ENCODE results near the gene AGXT.
A peak's percentile ranks its signal among the peaks of the same experiment; 100 is the strongest.
"Not testable (repeated sequence)": the region's sequence is repeated elsewhere in the genome, so short reads cannot be mapped to it uniquely, and the experiment has no call there.

AGXT gene

GRCh38 chr2:240840435-240841060, 28.1 kb upstream of the AGXT start:
- peak; percentile 71 to 82 for DNase-seq

- DNase-seq = not testable (repeated sequence)
Observed at GRCh38 chr2:240846309-240846708, 22.3 kb upstream of the AGXT start.

DNA sequence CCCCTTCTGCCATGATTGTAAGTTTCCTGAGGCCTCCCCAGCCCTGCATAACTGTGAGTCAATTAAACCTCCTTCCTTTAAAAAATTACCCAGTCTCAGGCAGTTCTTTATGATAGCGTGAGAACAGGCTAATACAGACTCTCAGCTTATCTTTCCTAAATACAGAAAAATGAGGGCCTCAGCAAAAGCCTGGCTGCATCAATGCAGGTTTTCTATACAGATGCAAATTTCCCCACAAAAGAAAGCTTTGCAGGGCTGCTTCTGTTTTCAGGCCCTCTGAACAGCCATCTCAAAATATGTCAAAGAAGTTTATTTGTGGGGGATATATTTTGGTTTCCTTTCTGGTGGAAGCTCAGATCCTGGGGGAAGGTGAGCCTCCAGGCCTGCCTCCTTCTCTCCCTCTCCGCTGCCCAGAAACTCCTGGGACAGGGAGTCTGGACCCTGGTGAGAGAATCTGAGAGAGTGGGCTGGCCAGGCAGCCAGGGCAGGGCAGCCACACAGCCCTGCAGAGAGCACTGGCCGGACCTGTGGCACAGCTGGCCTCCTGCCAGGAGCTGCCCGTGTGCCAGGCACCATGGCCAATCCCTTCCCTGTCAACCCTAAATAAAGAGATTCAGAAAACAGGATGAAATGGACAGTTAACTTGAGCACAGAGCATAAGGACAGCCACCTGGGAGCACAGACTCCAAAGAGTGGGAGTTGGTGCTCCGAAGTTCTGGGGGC, 21.6 kb upstream of the AGXT start:
- DNase-seq = no peak

DNA sequence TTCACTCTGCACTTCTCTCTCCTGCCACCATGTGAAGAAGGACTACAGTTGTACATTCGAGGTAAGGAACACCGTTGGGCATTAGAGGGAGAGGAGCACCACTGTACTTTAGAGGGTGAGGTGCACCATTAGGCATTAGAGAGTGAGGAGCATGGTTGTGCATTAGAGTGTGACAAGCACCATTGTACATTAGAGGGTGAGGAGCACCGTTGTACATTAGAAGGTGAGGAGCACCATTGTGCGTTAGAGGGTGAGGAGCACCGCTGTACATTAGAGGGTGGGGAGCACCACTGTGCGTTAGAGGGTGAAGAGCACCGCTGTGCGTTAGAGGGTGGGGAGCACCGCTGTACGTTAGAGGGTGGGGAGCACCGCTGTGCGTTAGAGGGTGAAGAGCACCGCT, 20.8 kb upstream of the AGXT start:
- DNase-seq = no peak

- DNase-seq = no peak
Observed at GRCh38 chr2:240848900-240849680, 19.5 kb upstream of the AGXT start.

DNA sequence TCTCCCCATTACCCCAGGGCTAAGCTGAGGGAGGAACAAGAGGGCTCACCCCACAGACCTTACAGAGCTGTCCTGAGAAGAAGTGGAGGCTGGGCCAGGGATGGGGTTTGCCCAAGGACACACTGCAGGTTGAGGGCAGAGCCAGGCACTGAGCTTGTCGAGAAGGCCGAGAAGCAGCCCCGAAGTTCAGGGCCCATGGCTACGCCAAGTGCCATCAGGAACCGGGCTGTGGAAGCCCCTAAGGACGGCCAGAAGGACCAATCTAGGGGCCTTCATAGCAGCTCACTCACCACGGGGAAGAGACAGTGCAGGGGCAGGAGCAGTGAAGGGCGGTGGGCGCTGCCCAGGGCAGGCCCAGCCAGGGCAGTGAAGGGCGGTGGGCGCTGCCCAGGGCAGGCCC, 18.6 kb upstream of the AGXT start:
- no peak for DNase-seq

DNA sequence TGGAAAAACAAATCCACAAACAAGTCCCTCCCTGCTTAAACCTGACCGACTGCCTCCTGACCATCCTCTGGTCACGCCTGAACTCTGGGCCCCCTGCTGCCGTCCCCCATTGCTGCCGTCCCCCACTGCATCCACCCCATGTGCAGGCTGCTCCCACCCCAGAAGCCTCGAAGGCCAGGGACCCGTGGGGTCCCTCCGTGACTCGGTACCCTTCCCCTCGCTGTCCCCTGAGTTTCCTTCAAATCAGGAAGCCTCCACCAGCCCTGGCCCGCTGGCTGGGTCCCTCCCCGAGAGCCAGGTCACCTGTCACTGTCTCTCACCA, 17.9 kb upstream of the AGXT start:
- DNase-seq = no peak

- peak; percentile 61 to 76 for DNase-seq
Observed at GRCh38 chr2:240851078-240851991, 17.3 kb upstream of the AGXT start.

GRCh38 chr2:240852671-240853314, 15.8 kb upstream of the AGXT start:
- DNase-seq = no peak

GRCh38 chr2:240855670-240856069, 13.0 kb upstream of the AGXT start:
- no peak for DNase-seq

DNA sequence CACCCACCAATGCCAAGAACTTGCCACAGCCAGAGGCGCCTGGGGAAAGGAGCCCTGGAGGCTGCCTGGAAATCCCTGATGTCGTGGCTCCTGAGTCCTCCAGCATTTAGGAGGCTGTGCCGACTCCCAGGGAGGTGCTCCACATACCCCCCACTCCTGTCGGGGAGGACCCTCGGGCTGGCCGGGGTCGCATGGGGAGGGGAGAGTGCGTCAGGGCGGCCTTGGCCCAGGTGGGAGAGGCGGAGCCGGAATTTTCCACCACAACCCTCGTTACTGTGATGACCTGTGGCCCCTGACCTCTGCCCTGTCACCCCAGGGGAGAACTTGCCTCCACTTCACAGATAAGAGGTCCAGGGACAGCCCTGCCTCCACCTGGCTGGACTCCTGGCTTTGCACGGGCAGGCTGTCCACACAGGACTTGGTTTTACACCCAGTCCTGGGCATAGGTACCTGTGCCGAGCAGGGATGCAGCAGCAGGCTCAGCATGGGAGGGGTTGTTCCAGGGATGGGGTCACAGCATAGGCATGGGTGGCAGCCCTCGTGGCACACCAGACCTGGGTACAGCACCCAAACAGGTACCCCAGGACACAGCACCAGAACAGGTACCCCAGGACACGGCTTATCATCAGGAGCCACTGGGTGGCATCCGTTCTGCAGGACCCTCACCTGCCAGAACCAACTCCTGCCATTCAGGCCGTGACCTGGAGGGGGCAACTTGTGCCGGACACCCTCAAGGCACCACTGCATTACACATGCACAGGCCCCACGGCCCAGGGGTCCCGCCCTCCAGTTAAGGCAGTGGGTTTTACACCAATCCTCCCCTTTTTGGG, 12.3 kb upstream of the AGXT start:
- DNase-seq = no peak

DNA sequence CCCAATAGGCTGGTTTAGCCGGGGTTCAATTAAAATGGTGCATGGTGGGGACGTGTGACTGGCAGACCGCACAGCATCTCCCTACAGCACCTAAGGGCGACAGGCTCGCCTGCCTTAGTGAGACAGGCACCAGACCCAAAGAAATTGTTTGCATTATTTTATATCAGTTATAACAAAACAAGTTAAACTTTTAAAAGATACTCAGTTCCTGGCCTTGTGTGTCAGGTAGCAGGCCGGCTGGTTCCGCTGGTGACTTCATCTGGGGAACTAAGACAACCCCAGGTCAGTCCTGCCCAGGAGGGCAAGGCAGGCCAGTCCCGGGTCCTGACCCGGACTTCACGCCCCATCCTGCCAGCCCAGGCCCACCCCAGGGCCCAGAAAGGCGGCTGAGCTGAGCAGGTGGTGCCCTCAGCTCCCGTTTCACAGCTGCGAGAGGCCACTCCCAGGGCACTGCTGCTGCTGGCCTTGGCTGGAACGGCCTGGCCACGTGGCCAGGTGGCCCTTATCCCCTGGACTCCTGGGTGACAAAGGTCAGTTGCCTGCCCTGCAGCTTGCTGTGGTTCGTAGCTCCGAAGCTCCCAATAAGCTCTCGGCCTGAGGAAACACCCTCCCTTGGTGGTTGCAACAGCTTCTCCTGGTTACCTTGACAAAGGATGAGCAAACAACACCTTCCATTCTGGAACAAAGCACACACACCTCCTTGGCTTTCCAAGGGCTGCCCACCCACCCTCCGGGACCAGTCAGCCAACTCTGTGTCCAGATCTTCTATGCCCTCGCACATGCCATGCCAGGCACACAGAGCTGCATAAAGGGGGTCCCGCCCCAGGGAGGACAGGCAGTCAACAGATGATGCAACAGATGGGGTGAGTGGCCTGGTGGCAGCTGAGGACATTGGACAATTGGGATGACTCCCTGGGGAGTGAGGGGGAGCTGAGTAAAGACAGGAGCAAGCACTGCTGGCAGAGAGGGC, 11.3 kb upstream of the AGXT start:
- DNase-seq = no peak

- DNase-seq = no peak
Observed at GRCh38 chr2:240858321-240858720, 10.3 kb upstream of the AGXT start.

GRCh38 chr2:240858871-240859270, 9.8 kb upstream of the AGXT start:
- no peak for DNase-seq

- DNase-seq = no peak
Observed at GRCh38 chr2:240861547-240861946, 7.1 kb upstream of the AGXT start.

GRCh38 chr2:240864475-240864874, 4.1 kb upstream of the AGXT start:
- DNase-seq = no peak

- no peak for DNase-seq
Observed at GRCh38 chr2:240865391-240865790, 3.2 kb upstream of the AGXT start.

DNA sequence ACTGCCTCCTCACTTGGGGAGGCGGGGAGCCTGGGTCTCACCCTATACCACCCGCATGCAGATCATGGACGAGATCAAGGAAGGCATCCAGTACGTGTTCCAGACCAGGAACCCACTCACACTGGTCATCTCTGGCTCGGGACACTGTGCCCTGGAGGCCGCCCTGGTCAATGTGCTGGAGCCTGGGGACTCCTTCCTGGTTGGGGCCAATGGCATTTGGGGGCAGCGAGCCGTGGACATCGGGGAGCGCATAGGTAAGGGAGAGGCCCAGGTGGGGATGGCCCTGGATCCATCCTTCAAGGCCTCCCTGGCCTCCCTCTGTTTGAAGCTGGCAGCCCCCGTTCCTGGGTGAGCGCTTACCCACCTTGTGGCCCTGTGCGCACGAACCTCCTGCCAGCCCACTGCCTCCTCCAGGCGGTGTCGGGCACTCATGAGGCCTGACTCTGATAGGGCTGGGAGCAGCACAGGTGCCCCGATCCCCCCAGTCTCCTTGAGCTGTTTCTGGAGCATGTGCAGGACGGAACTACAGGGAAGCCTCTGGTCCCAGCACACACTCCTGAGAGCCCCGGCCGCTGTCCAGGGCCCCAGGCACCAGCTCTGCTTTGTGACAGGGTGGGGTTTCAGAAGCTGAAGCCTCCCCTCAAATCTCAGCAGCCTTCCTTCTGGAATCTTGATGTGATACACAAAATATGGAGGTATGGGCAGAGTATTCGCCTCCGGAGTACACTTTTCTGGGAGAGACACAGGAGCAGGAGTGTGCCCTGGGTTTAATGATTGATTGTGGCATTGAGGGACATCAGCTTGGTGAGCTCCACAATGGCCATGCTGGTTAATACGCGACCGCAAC, 708 bp downstream of the AGXT start:
- DNase-seq = no peak

All from SW 1271 (cell line).